Vagina (tissue), 2 donors: Measurements from ENCODE around the gene IGF2BP3. TPM values are rescaled to one million over a fixed set of nuclear protein-coding genes. Genes with fewer than 3 reads are reported as not detected.

Experiments used
- DNase-seq, 2 donors: peaks; one replicate each; pipeline ENCODE4 v3.0.0-alpha.2; 2017; ENCODE audit errors: extremely low spot score in 2 of 2
- H3K27ac ChIP-seq: fragments of 200-600 bp; sonication (generic); one replicate; pipeline ENCODE4 v1.5.1; 2019
- H3K27me3 ChIP-seq: fragments of 200-600 bp; sonication (generic); one replicate; pipeline ENCODE4 v1.5.1; 2019
- H3K36me3 ChIP-seq, 2 donors: fragments of 200-600 bp; sonication (generic); one replicate each; pipeline ENCODE4 v1.5.1; 2017 to 2019
- H3K4me1 ChIP-seq: fragments of 200-600 bp; sonication (generic); one replicate; pipeline ENCODE4 v1.5.1; 2019
- H3K4me3 ChIP-seq, 2 donors: fragments of 200-600 bp; sonication (generic); 1 replicate in 1 of 2; 2 replicates in 1 of 2; pipeline ENCODE4 v1.5.1; 2016 to 2019
- H3K9me3 ChIP-seq: fragments of 200-600 bp; sonication (generic); one replicate; pipeline ENCODE4 v1.5.1; 2019
- CTCF ChIP-seq, 3 experiments: fragments of 450-650 bp in 2 of 3; fragments of 200-600 bp in 1 of 3; sonication (generic) in 1 of 3; IDR thresholded peaks; one replicate each; pipeline ENCODE4 v1.5.1; 2017 to 2019; ENCODE audit warnings: antibody characterized with exemption in 3 of 3, mild to moderate bottlenecking in 2 of 3, moderate library complexity in 2 of 3
- POLR2A ChIP-seq, 2 donors: fragments of 450-650 bp; IDR thresholded peaks; one replicate each; pipeline ENCODE4 v1.6.1; 2017; ENCODE audit warnings: antibody characterized with exemption in 2 of 2, mild to moderate bottlenecking in 2 of 2, moderate library complexity in 2 of 2
- POLR2AphosphoS5 ChIP-seq, 2 donors: sonication (generic); formaldehyde crosslinking; IDR thresholded peaks; one replicate each; pipeline ENCODE4 v1.9.0; 2017; ENCODE audit warnings: antibody characterized with exemption in 2 of 2, mild to moderate bottlenecking in 2 of 2, low read depth in 1 of 2; ENCODE audit not compliant: insufficient read depth in 1 of 2
- intact Hi-C: fragments of 100-400 bp; cut with DNase I; formaldehyde crosslinking; loops from one replicate; pipeline ENCODE4 v1.15.1; 2023
- total RNA-seq: library from RNA; depleted of rRNA; stranded (reverse); fragments of >200 nt; gene quantifications from one replicate; pipeline ENCODE4 v1.2.3, GENCODE V29; 2016

The IGF2BP3 gene
- total RNA-seq, 1 donor from 2014 or later = 11.8 TPM

GRCh38 chr7:23372611-23373010 is 97.7 kb downstream of the IGF2BP3 start:
- Histone ChIP-seq H3K27ac (no peak overlapping the region), H3K4me3 (no peak overlapping the region), H3K9me3 (no peaks in the 10 kb centered on the region), H3K27me3 (no peaks in the 10 kb centered on the region), H3K36me3 (no peaks in the 10 kb centered on the region), H3K4me1 (no peaks in the 10 kb centered on the region)
- intact Hi-C loops = no loop called here
- DNase-seq = no peak
- TF ChIP-seq CTCF (IDR thresholded peaks at IDR 0.05) (no peak), POLR2A (IDR thresholded peaks at IDR 0.05) (no peak), POLR2AphosphoS5 (IDR thresholded peaks at IDR 0.05; ENCODE audit: insufficient read depth in 1 of 2, low read depth in 1 of 2) (no peak)

- intact Hi-C loops = no loop called here
- no peak for DNase-seq
- Histone ChIP-seq H3K4me1 (no peaks in the 10 kb centered on the region), H3K27me3 (no peaks in the 10 kb centered on the region), H3K4me3 (no peak overlapping the region), H3K36me3 (no peaks in the 10 kb centered on the region), H3K27ac (no peak overlapping the region), H3K9me3 (no peaks in the 10 kb centered on the region)
- TF ChIP-seq POLR2A (IDR thresholded peaks at IDR 0.05) = no peak
- no peak for TF ChIP-seq CTCF (IDR thresholded peaks at IDR 0.05)
- TF ChIP-seq POLR2AphosphoS5 (IDR thresholded peaks at IDR 0.05; ENCODE audit: insufficient read depth in 1 of 2, low read depth in 1 of 2) = no peak
These were observed 98.6 kb downstream of the IGF2BP3 start for GRCh38 chr7:23371654-23372053.

- no peaks in the 10 kb centered on the region for H3K36me3 ChIP-seq
- TF ChIP-seq POLR2A (IDR thresholded peaks at IDR 0.05) = no peak
- TF ChIP-seq CTCF (IDR thresholded peaks at IDR 0.05) = no peak
- TF ChIP-seq POLR2AphosphoS5 (IDR thresholded peaks at IDR 0.05; ENCODE audit: insufficient read depth in 1 of 2, low read depth in 1 of 2) = no peak
- H3K9me3 ChIP-seq = no peaks in the 10 kb centered on the region
- H3K4me3 ChIP-seq = no peak overlapping the region
- H3K27me3 ChIP-seq = no peaks in the 10 kb centered on the region
- intact Hi-C loops = no loop called here
- H3K27ac ChIP-seq = no peak overlapping the region
- H3K4me1 ChIP-seq = no peaks in the 10 kb centered on the region
- DNase-seq = no peak
These were observed 100.4 kb downstream of the IGF2BP3 start for GRCh38 chr7:23369695-23370404.

GRCh38 chr7:23369100-23369499 is 101.2 kb downstream of the IGF2BP3 start:
- no peak overlapping the region for H3K27ac ChIP-seq
- no peaks in the 10 kb centered on the region for H3K9me3 ChIP-seq
- no peak overlapping the region for H3K4me3 ChIP-seq
- no peaks in the 10 kb centered on the region for H3K36me3 ChIP-seq
- no peaks in the 10 kb centered on the region for H3K27me3 ChIP-seq
- DNase-seq = no peak
- intact Hi-C loops = no loop called here
- H3K4me1 ChIP-seq = no peaks in the 10 kb centered on the region
- TF ChIP-seq CTCF (IDR thresholded peaks at IDR 0.05) (no peak), POLR2A (IDR thresholded peaks at IDR 0.05) (no peak)

- Histone ChIP-seq H3K36me3 (no peaks in the 10 kb centered on the region), H3K9me3 (no peaks in the 10 kb centered on the region), H3K4me1 (no peaks in the 10 kb centered on the region), H3K27me3 (no peaks in the 10 kb centered on the region), H3K4me3 (no peak overlapping the region), H3K27ac (no peak overlapping the region)
- DNase-seq = no peak
- intact Hi-C loops = no loop called here
- TF ChIP-seq CTCF (IDR thresholded peaks at IDR 0.05) = no peak
These were observed 112.1 kb downstream of the IGF2BP3 start for GRCh38 chr7:23358152-23358674.
